SK-N-SH treated with all-trans-retinoic acid at 6 μM for 48 hours (cell line): Measurements from ENCODE around the gene ABI3BP.
A peak's percentile ranks its signal among the peaks of the same experiment; 100 is the strongest.

Source experiments
- ATAC-seq: fragments of 200-7000 bp; cut with Tn5 transposase; 3 replicates; pipeline ENCODE4 v1.9.1; 2020; ENCODE audit warnings: mild to moderate bottlenecking, moderate library complexity
- ARNTL ChIP-seq: fragments of 450-650 bp; formaldehyde crosslinking; IDR thresholded peaks from 2 replicates; pipeline ENCODE4 v1.5.0; 2020; ENCODE audit warnings: low read depth, mild to moderate bottlenecking, moderate library complexity, borderline replicate concordance
- BACH2 ChIP-seq: fragments of 250-450 bp; sonication (Bioruptor Pico); IDR thresholded peaks from 2 replicates; pipeline ENCODE4 v1.9.0; 2021; ENCODE audit warnings: mild to moderate bottlenecking, borderline replicate concordance
- CSDC2 ChIP-seq: fragments of 250-450 bp; sonication (Bioruptor Pico); IDR thresholded peaks from 2 replicates; pipeline ENCODE4 v1.5.0; 2020; ENCODE audit warnings: mild to moderate bottlenecking, moderate library complexity
- CSRNP3 ChIP-seq: fragments of 250-450 bp; sonication (Bioruptor Pico); IDR thresholded peaks from 2 replicates; pipeline ENCODE4 v1.5.1; 2021; ENCODE audit warnings: mild to moderate bottlenecking, moderate library complexity
- ESRRG ChIP-seq: fragments of 250-450 bp; sonication (Bioruptor Pico); IDR thresholded peaks from 2 replicates; pipeline ENCODE4 v1.6.1; 2021; ENCODE audit warnings: mild to moderate bottlenecking
- GLIS3 ChIP-seq: fragments of 250-450 bp; sonication (Bioruptor Pico); IDR thresholded peaks from 2 replicates; pipeline ENCODE4 v1.5.0; 2020; ENCODE audit warnings: mild to moderate bottlenecking, moderate library complexity
- ISL1 ChIP-seq: fragments of 250-450 bp; sonication (Bioruptor Pico); IDR thresholded peaks from 2 replicates; pipeline ENCODE4 v2.1.2; 2022; ENCODE audit warnings: mild to moderate bottlenecking, moderate library complexity
- OSR1 ChIP-seq: fragments of 250-450 bp; sonication (Bioruptor Pico); IDR thresholded peaks from 2 replicates; pipeline ENCODE4 v1.8.0; 2022; ENCODE audit warnings: moderate library complexity, mild to moderate bottlenecking, inconsistent platforms
- PATZ1 ChIP-seq: fragments of 250-450 bp; sonication (Bioruptor Pico); IDR thresholded peaks from 2 replicates; pipeline ENCODE4 v1.8.0; 2020; ENCODE audit warnings: mild to moderate bottlenecking, moderate library complexity, borderline replicate concordance
- PPARA ChIP-seq: fragments of 250-450 bp; sonication (Bioruptor Pico); IDR thresholded peaks from 2 replicates; pipeline ENCODE4 v1.5.0; 2020; ENCODE audit warnings: mild to moderate bottlenecking, borderline replicate concordance
- RARB ChIP-seq: fragments of 250-450 bp; sonication (Bioruptor Pico); IDR thresholded peaks from 2 replicates; pipeline ENCODE4 v1.8.0; 2021; ENCODE audit warnings: mild to moderate bottlenecking, moderate library complexity
- SNAI2 ChIP-seq: fragments of 250-450 bp; sonication (Bioruptor Pico); IDR thresholded peaks from 2 replicates; pipeline ENCODE4 v1.5.0; 2020; ENCODE audit warnings: mild to moderate bottlenecking, moderate library complexity
- TCF4 ChIP-seq: fragments of 250-450 bp; sonication (Bioruptor Pico); IDR thresholded peaks from 2 replicates; pipeline ENCODE4 v1.8.0; 2021; ENCODE audit warnings: mild to moderate bottlenecking, moderate library complexity, borderline replicate concordance
- TSHZ2 ChIP-seq: fragments of 250-450 bp; sonication (Bioruptor Pico); IDR thresholded peaks from 2 replicates; pipeline ENCODE4 v1.5.0; 2020; ENCODE audit warnings: mild to moderate bottlenecking, moderate library complexity
- ZC3H10 ChIP-seq: fragments of 250-450 bp; sonication (Bioruptor Pico); IDR thresholded peaks from 2 replicates; pipeline ENCODE4 v1.5.1; 2021; ENCODE audit warnings: mild to moderate bottlenecking, moderate library complexity
- ZFP3 ChIP-seq: fragments of 250-450 bp; sonication (Bioruptor Pico); IDR thresholded peaks from 2 replicates; pipeline ENCODE4 v1.5.0; 2020; ENCODE audit warnings: mild to moderate bottlenecking, moderate library complexity
- ZFP30 ChIP-seq: fragments of 450-650 bp; formaldehyde crosslinking; IDR thresholded peaks from 2 replicates; pipeline ENCODE4 v1.5.0; 2022; ENCODE audit warnings: mild to moderate bottlenecking, moderate library complexity
- ZNF565 ChIP-seq: fragments of 450-650 bp; formaldehyde crosslinking; conservative IDR thresholded peaks from 2 replicates; pipeline ENCODE4 v1.5.0; 2020; ENCODE audit warnings: low read depth, mild to moderate bottlenecking, moderate library complexity
- ZNF8 ChIP-seq: fragments of 450-650 bp; formaldehyde crosslinking; IDR thresholded peaks from 2 replicates; pipeline ENCODE4 v1.5.0; 2020; ENCODE audit warnings: mild to moderate bottlenecking, moderate library complexity

ABI3BP gene

GRCh38 chr3:100856821-100857220, 136.4 kb downstream of the ABI3BP start:
- TF ChIP-seq ZFP30 (CRISPR knock-in tag) (no peak), ZNF8 (CRISPR knock-in tag) (no peak), BACH2 (CRISPR knock-in tag) (no peak), ZFP3 (no peak), ARNTL (no peak), GLIS3 (CRISPR knock-in tag) (no peak), PPARA (CRISPR knock-in tag) (no peak), TSHZ2 (no peak), ISL1 (CRISPR knock-in tag) (no peak), ZNF565 (CRISPR knock-in tag) (no peak), SNAI2 (CRISPR knock-in tag) (no peak)
- ATAC-seq = no peak

GRCh38 chr3:100852840-100853239, 140.4 kb downstream of the ABI3BP start:
- TF ChIP-seq OSR1 (CRISPR knock-in tag) (no peak), PATZ1 (CRISPR knock-in tag) (no peak), ISL1 (CRISPR knock-in tag) (no peak), RARB (CRISPR knock-in tag) (no peak)
- no peak for ATAC-seq

GRCh38 chr3:100850701-100851100, 142.5 kb downstream of the ABI3BP start:
- TF ChIP-seq ZFP30 (CRISPR knock-in tag) (no peak), CSDC2 (CRISPR knock-in tag) (no peak), ZNF565 (CRISPR knock-in tag) (no peak), CSRNP3 (CRISPR knock-in tag) (no peak), ZNF8 (CRISPR knock-in tag) (no peak), ZC3H10 (CRISPR knock-in tag) (no peak), BACH2 (CRISPR knock-in tag) (no peak), TSHZ2 (no peak), ARNTL (no peak), ISL1 (CRISPR knock-in tag) (no peak), GLIS3 (CRISPR knock-in tag) (no peak)
- ATAC-seq = no peak

GRCh38 chr3:100850156-100850555, 143.1 kb downstream of the ABI3BP start:
- no peak for ATAC-seq
- TF ChIP-seq OSR1 (CRISPR knock-in tag) = no peak
- TF ChIP-seq ZFP3 = no peak
- no peak for TF ChIP-seq ESRRG (CRISPR knock-in tag)
- TF ChIP-seq SNAI2 (CRISPR knock-in tag) = no peak
- TF ChIP-seq ISL1 (CRISPR knock-in tag) = 0 out of 2 replicates have a peak, but pooled peaks have one; percentile 8
- no peak for TF ChIP-seq TCF4
